ENCODE measurements around the gene LRP1B.

The LRP1B gene

GRCh38 chr2:140905083-140905781, 1225.6 kb downstream of the LRP1B start:
- Histone ChIP-seq H3K4me1 (ENCODE audit: control insufficient read depth in 1 of 2, insufficient read depth in 2 of 2, low read length in 2 of 2) (no peaks in the 10 kb centered on the region), H3K27ac (ENCODE audit: low read depth, low read length) (no peak overlapping the region), H3K9me3 (ENCODE audit: control insufficient read depth in 1 of 2, low read length in 2 of 2) (no peaks in the 10 kb centered on the region), H3K36me3 (ENCODE audit: control insufficient read depth in 1 of 2, insufficient read depth in 2 of 2, low read length in 2 of 2) (no peaks in the 10 kb centered on the region), H3K4me3 (ENCODE audit: low read depth in 1 of 2, low read length in 2 of 2) (no peak overlapping the region), H3K9ac (ENCODE audit: low read depth in 1 of 2, low read length in 2 of 2) (no peak overlapping the region), H3K27me3 (ENCODE audit: control insufficient read depth in 1 of 2, insufficient read depth in 2 of 2, low read length in 2 of 2) (no peaks in the 10 kb centered on the region)

- H3K9ac ChIP-seq (ENCODE audit: low read depth in 1 of 2, low read length in 2 of 2), result no peak overlapping the region
- H3K4me3 ChIP-seq (ENCODE audit: low read depth in 1 of 2, low read length in 2 of 2), result no peak overlapping the region
- H3K36me3 ChIP-seq (ENCODE audit: control insufficient read depth in 1 of 2, insufficient read depth in 2 of 2, low read length in 2 of 2), result no peaks in the 10 kb centered on the region
- no peaks in the 10 kb centered on the region for H3K4me1 ChIP-seq (ENCODE audit: control insufficient read depth in 1 of 2, insufficient read depth in 2 of 2, low read length in 2 of 2)
- no peaks in the 10 kb centered on the region for H3K27me3 ChIP-seq (ENCODE audit: control insufficient read depth in 1 of 2, insufficient read depth in 2 of 2, low read length in 2 of 2)
- H3K27ac ChIP-seq (ENCODE audit: low read depth, low read length), result no peak overlapping the region
- peaks cover 0 to 2% of the 10 kb centered on the region in 2 donors for H3K9me3 ChIP-seq (ENCODE audit: control insufficient read depth in 1 of 2, low read length in 2 of 2)
Measured at GRCh38 chr2:140895378-140895777, 1235.4 kb downstream of the LRP1B start.

DNA sequence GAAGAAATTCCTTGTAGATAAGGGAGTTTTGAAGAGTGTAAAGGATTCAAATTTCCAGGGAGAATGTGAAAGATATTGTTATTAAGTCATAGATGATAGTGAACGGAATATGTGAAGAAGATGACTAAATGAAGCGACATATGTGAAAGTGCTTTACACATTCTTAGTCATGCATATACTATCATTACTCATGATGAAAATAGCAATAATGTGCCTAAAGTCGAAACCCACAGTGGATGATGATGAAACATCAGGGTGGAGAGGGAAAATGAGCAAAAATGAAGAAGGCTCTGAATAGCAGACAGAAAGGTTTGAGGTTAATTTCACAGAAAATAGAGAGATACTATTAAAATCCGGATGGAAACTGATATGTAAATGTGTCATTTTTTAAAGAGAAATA, 1237.1 kb downstream of the LRP1B start:
- peaks cover 0 to under 1% of the 10 kb centered on the region in 2 donors for H3K9me3 ChIP-seq (ENCODE audit: control insufficient read depth in 1 of 2, low read length in 2 of 2)
- H3K36me3 ChIP-seq (ENCODE audit: control insufficient read depth in 1 of 2, insufficient read depth in 2 of 2, low read length in 2 of 2), result no peaks in the 10 kb centered on the region
- H3K27me3 ChIP-seq (ENCODE audit: control insufficient read depth in 1 of 2, insufficient read depth in 2 of 2, low read length in 2 of 2), result no peaks in the 10 kb centered on the region
- H3K9ac ChIP-seq (ENCODE audit: low read depth in 1 of 2, low read length in 2 of 2), result no peak overlapping the region
- H3K27ac ChIP-seq (ENCODE audit: low read depth, low read length), result no peak overlapping the region
- no peak overlapping the region for H3K4me3 ChIP-seq (ENCODE audit: low read depth in 1 of 2, low read length in 2 of 2)
- no peaks in the 10 kb centered on the region for H3K4me1 ChIP-seq (ENCODE audit: control insufficient read depth in 1 of 2, insufficient read depth in 2 of 2, low read length in 2 of 2)

- no peak overlapping the region for H3K4me3 ChIP-seq (ENCODE audit: low read depth in 1 of 2, low read length in 2 of 2)
- H3K4me1 ChIP-seq (ENCODE audit: control insufficient read depth in 1 of 2, insufficient read depth in 2 of 2, low read length in 2 of 2), result no peaks in the 10 kb centered on the region
Measured at GRCh38 chr2:140892911-140893637, 1237.7 kb downstream of the LRP1B start.

DNA sequence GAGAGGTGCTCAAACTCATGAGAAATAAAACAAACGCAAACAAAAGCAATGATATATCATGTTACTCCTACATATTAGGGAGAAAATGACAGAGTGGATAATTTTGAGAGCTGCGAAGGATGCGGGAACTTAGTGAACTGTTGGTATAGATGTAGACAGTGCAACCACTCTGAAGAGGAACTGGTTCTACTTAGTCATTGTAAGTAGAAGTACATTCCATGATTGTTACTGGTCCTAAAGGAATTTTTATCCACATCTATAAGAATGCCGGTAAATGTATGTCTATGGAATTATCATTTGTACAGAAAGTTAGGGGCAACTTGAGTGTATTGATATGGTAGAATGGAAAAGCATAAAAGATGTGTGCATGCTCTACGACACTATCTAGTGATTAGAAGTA, 1238.4 kb downstream of the LRP1B start:
- H3K27me3 ChIP-seq (ENCODE audit: control insufficient read depth in 1 of 2, insufficient read depth in 2 of 2, low read length in 2 of 2), result no peaks in the 10 kb centered on the region
- H3K27ac ChIP-seq (ENCODE audit: low read depth, low read length), result no peak overlapping the region
- H3K4me3 ChIP-seq (ENCODE audit: low read depth in 1 of 2, low read length in 2 of 2), result no peak overlapping the region
- no peaks in the 10 kb centered on the region for H3K9me3 ChIP-seq (ENCODE audit: control insufficient read depth in 1 of 2, low read length in 2 of 2)
- H3K4me1 ChIP-seq (ENCODE audit: control insufficient read depth in 1 of 2, insufficient read depth in 2 of 2, low read length in 2 of 2), result no peaks in the 10 kb centered on the region
- H3K9ac ChIP-seq (ENCODE audit: low read depth in 1 of 2, low read length in 2 of 2), result no peak overlapping the region
- H3K36me3 ChIP-seq (ENCODE audit: control insufficient read depth in 1 of 2, insufficient read depth in 2 of 2, low read length in 2 of 2), result no peaks in the 10 kb centered on the region

More at GRCh38 chr2:140892911-140893637, 1237.7 kb downstream of the LRP1B start:
- H3K27me3 ChIP-seq (ENCODE audit: control insufficient read depth in 1 of 2, insufficient read depth in 2 of 2, low read length in 2 of 2), result no peaks in the 10 kb centered on the region
- H3K36me3 ChIP-seq (ENCODE audit: control insufficient read depth in 1 of 2, insufficient read depth in 2 of 2, low read length in 2 of 2), result no peaks in the 10 kb centered on the region
- no peak overlapping the region for H3K27ac ChIP-seq (ENCODE audit: low read depth, low read length)
- no peak overlapping the region for H3K9ac ChIP-seq (ENCODE audit: low read depth in 1 of 2, low read length in 2 of 2)
- no peaks in the 10 kb centered on the region for H3K9me3 ChIP-seq (ENCODE audit: control insufficient read depth in 1 of 2, low read length in 2 of 2)

GRCh38 chr2:140891614-140892212, 1239.1 kb downstream of the LRP1B start:
- Histone ChIP-seq H3K27me3 (ENCODE audit: control insufficient read depth in 1 of 2, insufficient read depth in 2 of 2, low read length in 2 of 2) (no peaks in the 10 kb centered on the region), H3K36me3 (ENCODE audit: control insufficient read depth in 1 of 2, insufficient read depth in 2 of 2, low read length in 2 of 2) (no peaks in the 10 kb centered on the region), H3K4me1 (ENCODE audit: control insufficient read depth in 1 of 2, insufficient read depth in 2 of 2, low read length in 2 of 2) (no peaks in the 10 kb centered on the region), H3K4me3 (ENCODE audit: low read depth in 1 of 2, low read length in 2 of 2) (no peak overlapping the region), H3K9ac (ENCODE audit: low read depth in 1 of 2, low read length in 2 of 2) (no peak overlapping the region), H3K27ac (ENCODE audit: low read depth, low read length) (no peak overlapping the region), H3K9me3 (ENCODE audit: control insufficient read depth in 1 of 2, low read length in 2 of 2) (no peaks in the 10 kb centered on the region)

GRCh38 chr2:140882671-140883620, 1247.9 kb downstream of the LRP1B start:
- H3K9ac ChIP-seq (ENCODE audit: low read depth in 1 of 2, low read length in 2 of 2), result no peak overlapping the region
- H3K4me3 ChIP-seq (ENCODE audit: low read depth in 1 of 2, low read length in 2 of 2), result no peak overlapping the region
- H3K4me1 ChIP-seq (ENCODE audit: control insufficient read depth in 1 of 2, insufficient read depth in 2 of 2, low read length in 2 of 2), result no peaks in the 10 kb centered on the region
- H3K27ac ChIP-seq (ENCODE audit: low read depth, low read length), result no peak overlapping the region
- H3K9me3 ChIP-seq (ENCODE audit: control insufficient read depth in 1 of 2, low read length in 2 of 2), result no peaks in the 10 kb centered on the region
- no peaks in the 10 kb centered on the region for H3K36me3 ChIP-seq (ENCODE audit: control insufficient read depth in 1 of 2, insufficient read depth in 2 of 2, low read length in 2 of 2)
- H3K27me3 ChIP-seq (ENCODE audit: control insufficient read depth in 1 of 2, insufficient read depth in 2 of 2, low read length in 2 of 2), result no peaks in the 10 kb centered on the region

DNA sequence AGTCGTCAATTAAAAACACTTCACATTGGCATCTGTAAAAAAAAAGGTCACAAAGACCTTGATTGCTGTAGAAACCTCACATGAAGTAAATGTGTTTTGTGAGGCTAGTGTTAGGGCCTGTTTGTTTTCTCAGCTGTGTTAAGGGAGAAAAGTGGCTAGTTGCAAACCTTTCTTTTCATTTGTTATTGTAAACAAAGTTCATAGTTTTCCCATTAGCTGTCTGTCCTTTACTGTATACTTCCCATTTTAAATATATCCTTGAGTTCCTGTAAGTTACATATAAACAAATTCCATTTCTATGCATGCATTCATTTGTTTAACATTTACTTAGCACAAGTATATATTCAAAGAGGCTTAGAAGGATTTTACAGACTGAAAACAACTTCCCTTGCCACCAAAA, 1250.2 kb downstream of the LRP1B start:
- no peak overlapping the region for H3K27ac ChIP-seq (ENCODE audit: low read depth, low read length)
- peaks cover 0 to 4% of the 10 kb centered on the region in 2 donors for H3K9me3 ChIP-seq (ENCODE audit: control insufficient read depth in 1 of 2, low read length in 2 of 2)
- no peaks in the 10 kb centered on the region for H3K27me3 ChIP-seq (ENCODE audit: control insufficient read depth in 1 of 2, insufficient read depth in 2 of 2, low read length in 2 of 2)
- H3K4me1 ChIP-seq (ENCODE audit: control insufficient read depth in 1 of 2, insufficient read depth in 2 of 2, low read length in 2 of 2), result no peaks in the 10 kb centered on the region
- H3K9ac ChIP-seq (ENCODE audit: low read depth in 1 of 2, low read length in 2 of 2), result no peak overlapping the region
- no peak overlapping the region for H3K4me3 ChIP-seq (ENCODE audit: low read depth in 1 of 2, low read length in 2 of 2)
- H3K36me3 ChIP-seq (ENCODE audit: control insufficient read depth in 1 of 2, insufficient read depth in 2 of 2, low read length in 2 of 2), result no peaks in the 10 kb centered on the region

DNA sequence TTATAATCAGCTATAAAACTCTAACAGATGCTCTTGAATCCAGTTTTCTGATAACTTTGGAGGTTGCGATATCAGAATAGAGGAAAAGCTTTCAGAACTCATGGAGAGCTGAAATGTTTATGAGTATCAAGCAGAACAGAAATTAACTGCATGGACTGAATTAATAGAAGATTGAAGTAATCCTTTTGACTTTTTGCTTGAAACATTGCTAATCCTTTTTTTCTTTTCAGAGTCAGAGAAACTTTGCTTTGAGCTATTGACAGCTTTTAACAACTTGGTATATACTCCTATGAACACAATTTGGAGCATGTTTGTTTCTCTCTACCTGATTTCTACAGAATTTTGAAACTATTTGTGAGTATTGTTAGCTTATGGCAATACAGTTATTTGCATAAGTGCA, 1254.8 kb downstream of the LRP1B start:
- Histone ChIP-seq H3K9me3 (ENCODE audit: control insufficient read depth in 1 of 2, low read length in 2 of 2) (peaks cover 0 to 4% of the 10 kb centered on the region in 2 donors), H3K27me3 (ENCODE audit: control insufficient read depth in 1 of 2, insufficient read depth in 2 of 2, low read length in 2 of 2) (no peaks in the 10 kb centered on the region), H3K4me3 (ENCODE audit: low read depth in 1 of 2, low read length in 2 of 2) (no peak overlapping the region), H3K27ac (ENCODE audit: low read depth, low read length) (no peak overlapping the region), H3K4me1 (ENCODE audit: control insufficient read depth in 1 of 2, insufficient read depth in 2 of 2, low read length in 2 of 2) (no peaks in the 10 kb centered on the region), H3K36me3 (ENCODE audit: control insufficient read depth in 1 of 2, insufficient read depth in 2 of 2, low read length in 2 of 2) (no peaks in the 10 kb centered on the region), H3K9ac (ENCODE audit: low read depth in 1 of 2, low read length in 2 of 2) (no peak overlapping the region)

All from duodenal mucosa (tissue), 2 donors.